Raji (cell line): ENCODE measurements around the gene UCMA.

ENCODE experiments used
- POLR2A ChIP-seq: IDR thresholded peaks from 2 replicates; pipeline ENCODE4 v1.6.1; 2011; ENCODE audit warnings: low read depth, low read length, control low read depth; ENCODE audit not compliant: insufficient read depth

Gene UCMA

GRCh38 chr10:13206091-13206490 lies 28.1 kb downstream of the UCMA start:
- TF ChIP-seq POLR2A, result no peak

GRCh38 chr10:13201132-13201531 lies 33.0 kb downstream of the UCMA start:
- TF ChIP-seq POLR2A, result no peak

- no peak for TF ChIP-seq POLR2A
Measured at GRCh38 chr10:13195016-13195415, 39.2 kb downstream of the UCMA start.

GRCh38 chr10:13193637-13194036 lies 40.5 kb downstream of the UCMA start:
- no peak for TF ChIP-seq POLR2A

- TF ChIP-seq POLR2A, result no peak
Measured at GRCh38 chr10:13191362-13191761, 42.8 kb downstream of the UCMA start.

- no peak for TF ChIP-seq POLR2A
Measured at GRCh38 chr10:13190816-13191215, 43.4 kb downstream of the UCMA start.

- no peak for TF ChIP-seq POLR2A
Measured at GRCh38 chr10:13189961-13190360, 44.2 kb downstream of the UCMA start.

GRCh38 chr10:13188593-13188992 lies 45.6 kb downstream of the UCMA start:
- TF ChIP-seq POLR2A, result no peak

- no peak for TF ChIP-seq POLR2A
Measured at GRCh38 chr10:13187135-13187534, 47.0 kb downstream of the UCMA start.

GRCh38 chr10:13184730-13185514 lies 49.3 kb downstream of the UCMA start:
- TF ChIP-seq POLR2A, result no peak

GRCh38 chr10:13184276-13184675 lies 49.9 kb downstream of the UCMA start:
- no peak for TF ChIP-seq POLR2A

GRCh38 chr10:13183625-13184024 lies 50.5 kb downstream of the UCMA start:
- no peak for TF ChIP-seq POLR2A

GRCh38 chr10:13182424-13182823 lies 51.8 kb downstream of the UCMA start:
- TF ChIP-seq POLR2A, result no peak

- no peak for TF ChIP-seq POLR2A
Measured at GRCh38 chr10:13180788-13181187, 53.4 kb downstream of the UCMA start.

GRCh38 chr10:13173616-13174015 lies 60.6 kb downstream of the UCMA start:
- TF ChIP-seq POLR2A, result no peak
